ENCODE measurements around the gene IQCK. TPM values are rescaled to one million over a fixed set of nuclear protein-coding genes. Genes with fewer than 3 reads are reported as not detected.

IQCK gene
- total RNA-seq, 1 experiment from 2014 or later = 15.5 TPM

- CTCF ChIA-PET = no interaction called here
- DNase-seq (ENCODE audit: low read depth, low spot score) (no peak), ATAC-seq (no peak)
- Histone ChIP-seq H3K27ac (ENCODE audit: low read length) (no peak overlapping the region), H3K9me3 (ENCODE audit: control insufficient read depth, insufficient read depth, low read depth, low read length) (no peaks in the 10 kb centered on the region), H3K36me3 (ENCODE audit: control insufficient read depth, insufficient read depth, low read length) (no peaks in the 10 kb centered on the region), H3K4me1 (ENCODE audit: control insufficient read depth, insufficient read depth, low read length) (no peaks in the 10 kb centered on the region), H3K4me3 (ENCODE audit: low read depth in 2 of 2, low read length in 2 of 2) (no peak overlapping the region), H3K27me3 (ENCODE audit: control insufficient read depth, insufficient read depth, low read length) (peaks cover 2% of the 10 kb centered on the region)
- in situ Hi-C loops (cut with HindIII; ENCODE audit: low pct_unique_long_range_greater_than_20kb, low sequenced_read_pairs) (loop anchor here (25.0 kb wide), 1 partner anchor 260 kb away; no protein-coding TSS in a partner anchor), intact Hi-C loops (cut with micrococcal nuclease; ENCODE audit: unreplicated experiment) (no loop called here)
- TF ChIP-seq TCF7L2 (IDR thresholded peaks at IDR 0.05; ENCODE audit: low read depth, low read length) = no peak
- no peak for TF ChIP-seq POLR2AphosphoS5 (IDR thresholded peaks at IDR 0.05; ENCODE audit: low read depth, low read length)
- no peak for TF ChIP-seq SIN3A (IDR thresholded peaks at IDR 0.05; ENCODE audit: borderline replicate concordance, insufficient read depth, low read depth, low read length)
- TF ChIP-seq, protein P1, sequence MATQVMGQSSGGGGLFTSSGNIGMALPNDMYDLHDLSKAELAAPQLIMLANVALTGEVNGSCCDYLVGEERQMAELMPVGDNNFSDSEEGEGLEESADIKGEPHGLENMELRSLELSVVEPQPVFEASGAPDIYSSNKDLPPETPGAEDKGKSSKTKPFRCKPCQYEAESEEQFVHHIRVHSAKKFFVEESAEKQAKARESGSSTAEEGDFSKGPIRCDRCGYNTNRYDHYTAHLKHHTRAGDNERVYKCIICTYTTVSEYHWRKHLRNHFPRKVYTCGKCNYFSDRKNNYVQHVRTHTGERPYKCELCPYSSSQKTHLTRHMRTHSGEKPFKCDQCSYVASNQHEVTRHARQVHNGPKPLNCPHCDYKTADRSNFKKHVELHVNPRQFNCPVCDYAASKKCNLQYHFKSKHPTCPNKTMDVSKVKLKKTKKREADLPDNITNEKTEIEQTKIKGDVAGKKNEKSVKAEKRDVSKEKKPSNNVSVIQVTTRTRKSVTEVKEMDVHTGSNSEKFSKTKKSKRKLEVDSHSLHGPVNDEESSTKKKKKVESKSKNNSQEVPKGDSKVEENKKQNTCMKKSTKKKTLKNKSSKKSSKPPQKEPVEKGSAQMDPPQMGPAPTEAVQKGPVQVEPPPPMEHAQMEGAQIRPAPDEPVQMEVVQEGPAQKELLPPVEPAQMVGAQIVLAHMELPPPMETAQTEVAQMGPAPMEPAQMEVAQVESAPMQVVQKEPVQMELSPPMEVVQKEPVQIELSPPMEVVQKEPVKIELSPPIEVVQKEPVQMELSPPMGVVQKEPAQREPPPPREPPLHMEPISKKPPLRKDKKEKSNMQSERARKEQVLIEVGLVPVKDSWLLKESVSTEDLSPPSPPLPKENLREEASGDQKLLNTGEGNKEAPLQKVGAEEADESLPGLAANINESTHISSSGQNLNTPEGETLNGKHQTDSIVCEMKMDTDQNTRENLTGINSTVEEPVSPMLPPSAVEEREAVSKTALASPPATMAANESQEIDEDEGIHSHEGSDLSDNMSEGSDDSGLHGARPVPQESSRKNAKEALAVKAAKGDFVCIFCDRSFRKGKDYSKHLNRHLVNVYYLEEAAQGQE (IDR thresholded peaks at IDR 0.05; ENCODE audit: insufficient read depth in 1 of 2, low read depth in 2 of 2, low read length in 1 of 2) = no peak
- no peak for TF ChIP-seq CTCF (IDR thresholded peaks at IDR 0.05)
- no TSS peak for BruUV-seq (replicated peaks)
- POLR2A ChIA-PET = interaction anchor here (0.6 kb wide), 1 partner anchor 1017 kb away, joined by 4 read pairs; no protein-coding TSS in a partner anchor
Measured at GRCh38 chr16:19896951-19897350, 178.9 kb downstream of the IQCK start.

DNA sequence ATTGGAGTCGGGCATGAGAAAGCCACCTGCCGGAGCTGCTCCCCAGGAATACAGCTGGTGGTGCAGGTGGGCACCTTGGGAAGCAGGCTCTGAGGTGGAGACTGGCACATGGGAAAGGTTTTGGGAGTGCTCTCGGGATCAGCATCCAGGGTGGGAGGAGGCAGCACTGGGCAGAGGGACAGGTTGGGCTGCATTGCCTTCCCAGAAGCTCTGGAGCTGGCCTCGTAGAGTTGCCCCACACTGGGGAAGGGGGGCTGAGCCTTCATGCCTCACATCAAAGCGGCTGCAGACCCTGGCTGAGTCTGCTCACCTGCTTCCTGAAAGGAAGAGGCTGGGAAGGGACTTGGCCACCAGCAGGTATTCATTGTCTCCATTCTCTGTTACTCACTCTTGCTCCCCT is 180.1 kb downstream of the IQCK start:
- H3K4me1 ChIP-seq (ENCODE audit: control insufficient read depth, insufficient read depth, low read length) = no peaks in the 10 kb centered on the region
- H3K27ac ChIP-seq (ENCODE audit: low read length) = no peak overlapping the region
- intact Hi-C loops (cut with micrococcal nuclease; ENCODE audit: unreplicated experiment) (no loop called here), in situ Hi-C loops (cut with HindIII; ENCODE audit: low pct_unique_long_range_greater_than_20kb, low sequenced_read_pairs) (loop anchor here (25.0 kb wide), 1 partner anchor 261 kb away; no protein-coding TSS in a partner anchor)
- no peaks in the 10 kb centered on the region for H3K9me3 ChIP-seq (ENCODE audit: control insufficient read depth, insufficient read depth, low read depth, low read length)
- no peak for DNase-seq (ENCODE audit: low read depth, low spot score)
- no peaks in the 10 kb centered on the region; the same call in 1 of the 2 replicates for H3K27me3 ChIP-seq (ENCODE audit: control insufficient read depth, insufficient read depth, low read length)
- TF ChIP-seq, protein P1 (IDR thresholded peaks at IDR 0.05; ENCODE audit: insufficient read depth in 1 of 2, low read depth in 2 of 2, low read length in 1 of 2) = no peak
- TF ChIP-seq POLR2AphosphoS5 (IDR thresholded peaks at IDR 0.05; ENCODE audit: low read depth, low read length) = no peak
- TF ChIP-seq CTCF (IDR thresholded peaks at IDR 0.05) = no peak
- TF ChIP-seq TCF7L2 (IDR thresholded peaks at IDR 0.05; ENCODE audit: low read depth, low read length) = no peak
- no peak for TF ChIP-seq SIN3A (IDR thresholded peaks at IDR 0.05; ENCODE audit: borderline replicate concordance, insufficient read depth, low read depth, low read length)
- ATAC-seq = no peak
- CTCF ChIA-PET = interaction anchor here (0.6 to 2.1 kb wide), 4 partner anchors 9 to 488 kb away, joined by 5 to 18 read pairs (median 7); no protein-coding TSS in a partner anchor
- no peaks in the 10 kb centered on the region for H3K36me3 ChIP-seq (ENCODE audit: control insufficient read depth, insufficient read depth, low read length)
- POLR2A ChIA-PET = no interaction called here
- H3K4me3 ChIP-seq (ENCODE audit: low read depth in 2 of 2, low read length in 2 of 2) = no peak overlapping the region
- BruUV-seq (replicated peaks) = no TSS peak

Measured in Panc1 (cell line).